SJSA1 (cell line): ENCODE data around the gene SLC2A14. TPM values are rescaled to one million over a fixed set of nuclear protein-coding genes. Genes with fewer than 3 reads are reported as not detected.
"Not testable (repeated sequence)": the region's sequence is repeated elsewhere in the genome, so short reads cannot be mapped to it uniquely, and the experiment has no call there.

Experiments
- DNase-seq, 2 experiments: peaks; one replicate each; pipeline ENCODE4 v3.0.0-alpha.2; 2015 to 2020; ENCODE audit warnings: low spot score in 2 of 2, low read depth in 1 of 2
- H3K27ac ChIP-seq: fragments of 250-450 bp; sonication (Bioruptor Pico); 2 replicates; pipeline ENCODE4 v1.5.1; 2020; ENCODE audit warnings: mild to moderate bottlenecking, moderate library complexity
- H3K27me3 ChIP-seq: fragments of 250-450 bp; sonication (Bioruptor Pico); replicated peaks from 2 replicates; pipeline ENCODE4 v1.5.1; 2020; ENCODE audit warnings: mild to moderate bottlenecking, moderate library complexity
- H3K36me3 ChIP-seq: fragments of 250-450 bp; sonication (Bioruptor Pico); 2 replicates; pipeline ENCODE4 v1.5.1; 2020; ENCODE audit warnings: mild to moderate bottlenecking
- H3K4me1 ChIP-seq: fragments of 250-450 bp; sonication (Bioruptor Pico); replicated peaks from 2 replicates; pipeline ENCODE4 v1.6.1; 2021; ENCODE audit warnings: mild to moderate bottlenecking
- H3K4me3 ChIP-seq: fragments of 250-450 bp; sonication (Bioruptor Pico); 2 replicates; pipeline ENCODE4 v1.5.1; 2020; ENCODE audit warnings: mild to moderate bottlenecking
- H3K9me3 ChIP-seq: fragments of 250-450 bp; sonication (Bioruptor Pico); replicated peaks from 2 replicates; pipeline ENCODE4 v1.5.1; 2020; ENCODE audit warnings: mild to moderate bottlenecking
- total RNA-seq: library from RNA; depleted of rRNA; stranded (reverse); fragments of >200 nt; shearing (Covaris generic); gene quantifications from 2 replicates; pipeline ENCODE4 v1.2.3, GENCODE V29; 2014; rRNA removed

Gene SLC2A14
- total RNA-seq, 1 experiment from 2014 or later = not detected

GRCh38 chr12:7788294-7788660 lies 84.4 kb downstream of the SLC2A14 start:
- Histone ChIP-seq H3K4me3 (no peak overlapping the region), H3K4me1 (no peaks in the 10 kb centered on the region), H3K36me3 (no peaks in the 10 kb centered on the region), H3K27ac (no peak overlapping the region), H3K9me3 (no peaks in the 10 kb centered on the region), H3K27me3 (no peaks in the 10 kb centered on the region)
- DNase-seq = no peak

DNA sequence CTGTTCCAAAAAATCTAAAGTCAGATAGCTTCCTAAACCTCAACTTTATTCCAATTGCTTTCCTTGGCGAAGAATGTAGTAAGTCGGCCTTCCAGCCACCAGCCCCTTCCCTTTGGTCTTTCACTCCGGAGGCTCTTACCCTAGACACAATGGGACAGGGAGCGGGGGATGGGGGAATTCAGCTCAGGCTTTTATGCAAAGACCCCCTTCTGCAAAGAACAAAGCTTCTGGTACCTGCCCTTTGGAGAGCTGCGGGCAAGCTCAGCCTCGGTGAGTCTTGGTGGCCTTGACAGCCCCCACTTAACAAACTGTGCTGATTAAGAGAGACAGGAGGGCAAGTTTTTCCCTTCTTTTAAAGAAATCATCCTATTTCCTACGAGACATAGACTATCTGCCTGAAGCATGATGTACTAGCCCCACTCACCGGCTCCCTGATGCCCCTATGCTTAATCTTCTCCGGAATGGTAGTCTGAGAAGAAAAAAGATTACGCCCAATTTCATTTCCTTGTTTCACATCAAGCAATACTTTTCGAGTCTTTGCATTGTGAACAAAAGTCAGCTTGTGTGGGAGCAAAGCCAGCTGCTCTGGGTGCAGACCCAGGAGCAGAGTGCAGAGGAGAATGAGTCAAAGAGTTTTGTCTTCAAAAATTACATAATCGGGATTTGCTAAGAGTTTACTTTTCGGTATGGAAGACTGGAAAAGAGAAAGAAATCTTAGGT lies 85.0 kb downstream of the SLC2A14 start:
- DNase-seq = no peak
- H3K4me3 ChIP-seq = no peak overlapping the region
- H3K9me3 ChIP-seq = no peaks in the 10 kb centered on the region
- H3K4me1 ChIP-seq = no peaks in the 10 kb centered on the region
- no peak overlapping the region for H3K27ac ChIP-seq
- H3K36me3 ChIP-seq = no peaks in the 10 kb centered on the region
- no peaks in the 10 kb centered on the region for H3K27me3 ChIP-seq

DNA sequence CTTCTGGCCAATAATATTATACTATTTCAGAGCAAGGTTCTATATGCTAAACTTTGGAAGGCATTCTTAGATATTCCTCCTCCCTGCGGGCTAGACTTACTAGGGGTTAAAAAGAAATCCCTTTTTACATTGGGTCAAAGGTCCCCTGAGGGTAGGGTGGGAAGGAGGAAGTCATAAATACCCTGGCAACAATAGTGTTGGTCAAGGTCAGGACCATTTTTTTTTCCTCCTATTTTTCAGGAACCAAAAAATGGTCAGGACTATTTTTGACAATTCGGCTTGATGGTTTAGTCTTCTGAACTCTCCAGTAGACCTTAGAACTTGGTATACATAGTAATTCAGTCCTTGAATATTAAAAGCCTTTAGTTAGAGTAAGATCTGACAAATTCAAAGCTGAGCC lies 88.0 kb downstream of the SLC2A14 start:
- no peaks in the 10 kb centered on the region for H3K4me1 ChIP-seq
- no peaks in the 10 kb centered on the region for H3K36me3 ChIP-seq
- H3K27me3 ChIP-seq = no peaks in the 10 kb centered on the region
- H3K9me3 ChIP-seq = no peaks in the 10 kb centered on the region
- DNase-seq = no peak
- no peak overlapping the region for H3K4me3 ChIP-seq
- no peak overlapping the region for H3K27ac ChIP-seq

DNA sequence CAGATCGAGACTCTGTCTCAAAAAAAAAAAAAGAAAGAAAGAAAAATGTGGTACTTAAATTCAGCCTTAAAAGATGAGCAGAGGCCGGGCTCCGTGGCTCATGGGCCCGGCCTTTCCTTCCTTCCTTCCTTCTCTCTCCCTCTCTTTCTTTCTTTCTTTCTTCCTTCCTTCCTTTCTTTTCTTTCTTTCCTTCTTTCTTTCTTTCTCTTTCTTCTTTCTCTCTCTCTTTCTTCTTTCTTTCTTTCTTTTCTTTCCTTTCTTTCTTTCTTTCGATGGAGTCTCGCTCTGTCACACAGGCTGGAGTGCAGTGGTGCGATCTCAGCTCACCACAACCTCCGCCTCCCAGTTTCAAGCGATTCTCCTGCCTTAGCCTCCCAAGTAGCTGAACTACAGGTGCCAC lies 89.3 kb downstream of the SLC2A14 start:
- not testable (repeated sequence) for H3K9me3 ChIP-seq, H3K4me1 ChIP-seq, H3K36me3 ChIP-seq, DNase-seq, H3K27ac ChIP-seq, H3K4me3 ChIP-seq, H3K27me3 ChIP-seq

GRCh38 chr12:7782055-7782454 lies 90.7 kb downstream of the SLC2A14 start:
- H3K36me3 ChIP-seq = no peaks in the 10 kb centered on the region
- H3K4me3 ChIP-seq = no peak overlapping the region
- no peak for DNase-seq
- no peaks in the 10 kb centered on the region for H3K9me3 ChIP-seq
- H3K27me3 ChIP-seq = no peaks in the 10 kb centered on the region
- H3K4me1 ChIP-seq = no peaks in the 10 kb centered on the region
- no peak overlapping the region for H3K27ac ChIP-seq

- H3K36me3 ChIP-seq = no peaks in the 10 kb centered on the region
- H3K27me3 ChIP-seq = no peaks in the 10 kb centered on the region
- H3K27ac ChIP-seq = no peak overlapping the region
- H3K4me1 ChIP-seq = no peaks in the 10 kb centered on the region
- no peak overlapping the region for H3K4me3 ChIP-seq
- H3K9me3 ChIP-seq = no peaks in the 10 kb centered on the region
- no peak for DNase-seq
These were observed 91.4 kb downstream of the SLC2A14 start for GRCh38 chr12:7781274-7781673.

- no peaks in the 10 kb centered on the region for H3K9me3 ChIP-seq
- no peaks in the 10 kb centered on the region for H3K36me3 ChIP-seq
- no peaks in the 10 kb centered on the region for H3K4me1 ChIP-seq
These were observed 102.7 kb downstream of the SLC2A14 start for GRCh38 chr12:7769999-7770398.

More at GRCh38 chr12:7769999-7770398, 102.7 kb downstream of the SLC2A14 start:
- no peak overlapping the region for H3K27ac ChIP-seq
- no peak for DNase-seq
- no peaks in the 10 kb centered on the region for H3K27me3 ChIP-seq
- H3K4me3 ChIP-seq = no peak overlapping the region

Other genes with a start within 250 kb of the SLC2A14 start
- gene APOBEC1, start 207.0 kb downstream of the SLC2A14 start, total RNA-seq = not detected in 2 replicates
- not detected in 2 replicates for gene GDF3, start 177.1 kb downstream of the SLC2A14 start, total RNA-seq
- not detected in 2 replicates for gene DPPA3, start 161.5 kb downstream of the SLC2A14 start, total RNA-seq
- not detected in 2 replicates for gene CLEC4C, start 125.5 kb downstream of the SLC2A14 start, total RNA-seq
- not detected in 2 replicates for gene NANOGNB, start 107.7 kb downstream of the SLC2A14 start, total RNA-seq
- gene NANOG, start 83.5 kb downstream of the SLC2A14 start, total RNA-seq = not detected in 2 replicates
- 9.9 and 13.7 TPM in 2 replicates for gene SLC2A3, start 63.3 kb upstream of the SLC2A14 start, total RNA-seq
- 10.3 and 12.1 TPM in 2 replicates for gene FOXJ2, start 159.8 kb upstream of the SLC2A14 start, total RNA-seq
- gene C3AR1, start 193.4 kb upstream of the SLC2A14 start, total RNA-seq = 0.13 and 1.9 TPM in 2 replicates
- gene NECAP1, start 209.4 kb upstream of the SLC2A14 start, total RNA-seq = 38.8 and 61.7 TPM in 2 replicates